ENCODE results near the gene ONECUT2.

- TF ChIP-seq, protein P1, sequence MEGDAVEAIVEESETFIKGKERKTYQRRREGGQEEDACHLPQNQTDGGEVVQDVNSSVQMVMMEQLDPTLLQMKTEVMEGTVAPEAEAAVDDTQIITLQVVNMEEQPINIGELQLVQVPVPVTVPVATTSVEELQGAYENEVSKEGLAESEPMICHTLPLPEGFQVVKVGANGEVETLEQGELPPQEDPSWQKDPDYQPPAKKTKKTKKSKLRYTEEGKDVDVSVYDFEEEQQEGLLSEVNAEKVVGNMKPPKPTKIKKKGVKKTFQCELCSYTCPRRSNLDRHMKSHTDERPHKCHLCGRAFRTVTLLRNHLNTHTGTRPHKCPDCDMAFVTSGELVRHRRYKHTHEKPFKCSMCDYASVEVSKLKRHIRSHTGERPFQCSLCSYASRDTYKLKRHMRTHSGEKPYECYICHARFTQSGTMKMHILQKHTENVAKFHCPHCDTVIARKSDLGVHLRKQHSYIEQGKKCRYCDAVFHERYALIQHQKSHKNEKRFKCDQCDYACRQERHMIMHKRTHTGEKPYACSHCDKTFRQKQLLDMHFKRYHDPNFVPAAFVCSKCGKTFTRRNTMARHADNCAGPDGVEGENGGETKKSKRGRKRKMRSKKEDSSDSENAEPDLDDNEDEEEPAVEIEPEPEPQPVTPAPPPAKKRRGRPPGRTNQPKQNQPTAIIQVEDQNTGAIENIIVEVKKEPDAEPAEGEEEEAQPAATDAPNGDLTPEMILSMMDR (IDR thresholded peaks at IDR 0.05) = no peak
- no peak for TF ChIP-seq POLR2A (IDR thresholded peaks at IDR 0.05)
Measured at GRCh38 chr18:57440331-57441070, 5.3 kb downstream of the ONECUT2 start.
